Activated CD8-positive, alpha-beta memory T cell treated with anti-CD3 and anti-CD28 coated beads, Interleukin-2, amount 50 U/mL, for 1 hour (primary cell): ENCODE data around the gene SPHK1.

Source experiments
- DNase-seq: peaks from one replicate; pipeline ENCODE4 v3.0.0-alpha.2; 2020; ENCODE audit errors: extremely low read depth

SPHK1 gene

GRCh38 chr17:76363107-76363842 is 21.1 kb upstream of the SPHK1 start:
- no peak for DNase-seq

- no peak for DNase-seq
Observed at GRCh38 chr17:76365256-76365903, 19.0 kb upstream of the SPHK1 start.

GRCh38 chr17:76366247-76366646 is 18.2 kb upstream of the SPHK1 start:
- no peak for DNase-seq

- no peak for DNase-seq
Observed at GRCh38 chr17:76367642-76368041, 16.8 kb upstream of the SPHK1 start.

GRCh38 chr17:76368545-76368944 is 15.9 kb upstream of the SPHK1 start:
- no peak for DNase-seq

- no peak for DNase-seq
Observed at GRCh38 chr17:76369379-76369778, 15.0 kb upstream of the SPHK1 start.

- DNase-seq: no peak
Observed at GRCh38 chr17:76369804-76370203, 14.6 kb upstream of the SPHK1 start.

GRCh38 chr17:76370261-76370993 is 14.0 kb upstream of the SPHK1 start:
- no peak for DNase-seq

GRCh38 chr17:76371656-76372628 is 12.5 kb upstream of the SPHK1 start:
- DNase-seq: no peak

GRCh38 chr17:76376318-76377133 is 7.9 kb upstream of the SPHK1 start:
- DNase-seq: no peak

GRCh38 chr17:76378548-76379274 is 5.7 kb upstream of the SPHK1 start:
- no peak for DNase-seq

GRCh38 chr17:76379275-76379641 is 5.2 kb upstream of the SPHK1 start:
- DNase-seq: no peak

GRCh38 chr17:76379646-76380376 is 4.6 kb upstream of the SPHK1 start:
- no peak for DNase-seq

- DNase-seq: no peak
Observed at GRCh38 chr17:76381633-76382350, 2.6 kb upstream of the SPHK1 start.

GRCh38 chr17:76382351-76382802 is 2.0 kb upstream of the SPHK1 start:
- DNase-seq: no peak

- DNase-seq: no peak
Observed at GRCh38 chr17:76382803-76383545, 1.4 kb upstream of the SPHK1 start.

GRCh38 chr17:76383546-76384221 is 725 bp upstream of the SPHK1 start:
- DNase-seq: no peak
